ENCODE measurements around the gene EDC4.

DNA sequence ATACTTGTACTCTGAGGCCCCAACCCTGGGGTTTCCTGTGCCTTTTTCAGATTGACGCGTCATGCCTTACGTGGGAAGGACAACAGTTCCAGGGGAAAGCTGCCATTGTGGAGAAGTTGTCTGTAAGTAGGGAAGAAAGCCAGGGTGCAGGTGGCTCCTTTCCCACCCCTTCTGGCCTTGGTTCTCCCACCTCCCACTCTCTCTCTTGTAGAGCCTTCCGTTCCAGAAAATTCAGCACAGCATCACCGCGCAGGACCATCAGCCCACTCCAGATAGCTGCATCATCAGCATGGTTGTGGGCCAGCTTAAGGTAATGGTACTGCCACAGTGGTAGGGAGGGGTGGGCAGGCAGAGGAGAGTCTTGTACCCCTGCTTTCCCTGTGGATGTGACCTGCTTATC is 4.6 kb upstream of the EDC4 start:
- TF ChIP-seq, protein P1, sequence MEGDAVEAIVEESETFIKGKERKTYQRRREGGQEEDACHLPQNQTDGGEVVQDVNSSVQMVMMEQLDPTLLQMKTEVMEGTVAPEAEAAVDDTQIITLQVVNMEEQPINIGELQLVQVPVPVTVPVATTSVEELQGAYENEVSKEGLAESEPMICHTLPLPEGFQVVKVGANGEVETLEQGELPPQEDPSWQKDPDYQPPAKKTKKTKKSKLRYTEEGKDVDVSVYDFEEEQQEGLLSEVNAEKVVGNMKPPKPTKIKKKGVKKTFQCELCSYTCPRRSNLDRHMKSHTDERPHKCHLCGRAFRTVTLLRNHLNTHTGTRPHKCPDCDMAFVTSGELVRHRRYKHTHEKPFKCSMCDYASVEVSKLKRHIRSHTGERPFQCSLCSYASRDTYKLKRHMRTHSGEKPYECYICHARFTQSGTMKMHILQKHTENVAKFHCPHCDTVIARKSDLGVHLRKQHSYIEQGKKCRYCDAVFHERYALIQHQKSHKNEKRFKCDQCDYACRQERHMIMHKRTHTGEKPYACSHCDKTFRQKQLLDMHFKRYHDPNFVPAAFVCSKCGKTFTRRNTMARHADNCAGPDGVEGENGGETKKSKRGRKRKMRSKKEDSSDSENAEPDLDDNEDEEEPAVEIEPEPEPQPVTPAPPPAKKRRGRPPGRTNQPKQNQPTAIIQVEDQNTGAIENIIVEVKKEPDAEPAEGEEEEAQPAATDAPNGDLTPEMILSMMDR (IDR thresholded peaks at IDR 0.05; ENCODE audit: insufficient read depth, low read length): no peak
- no peak for TF ChIP-seq POLR2AphosphoS5 (IDR thresholded peaks at IDR 0.05; ENCODE audit: low read depth)
- TF ChIP-seq, protein P2, sequence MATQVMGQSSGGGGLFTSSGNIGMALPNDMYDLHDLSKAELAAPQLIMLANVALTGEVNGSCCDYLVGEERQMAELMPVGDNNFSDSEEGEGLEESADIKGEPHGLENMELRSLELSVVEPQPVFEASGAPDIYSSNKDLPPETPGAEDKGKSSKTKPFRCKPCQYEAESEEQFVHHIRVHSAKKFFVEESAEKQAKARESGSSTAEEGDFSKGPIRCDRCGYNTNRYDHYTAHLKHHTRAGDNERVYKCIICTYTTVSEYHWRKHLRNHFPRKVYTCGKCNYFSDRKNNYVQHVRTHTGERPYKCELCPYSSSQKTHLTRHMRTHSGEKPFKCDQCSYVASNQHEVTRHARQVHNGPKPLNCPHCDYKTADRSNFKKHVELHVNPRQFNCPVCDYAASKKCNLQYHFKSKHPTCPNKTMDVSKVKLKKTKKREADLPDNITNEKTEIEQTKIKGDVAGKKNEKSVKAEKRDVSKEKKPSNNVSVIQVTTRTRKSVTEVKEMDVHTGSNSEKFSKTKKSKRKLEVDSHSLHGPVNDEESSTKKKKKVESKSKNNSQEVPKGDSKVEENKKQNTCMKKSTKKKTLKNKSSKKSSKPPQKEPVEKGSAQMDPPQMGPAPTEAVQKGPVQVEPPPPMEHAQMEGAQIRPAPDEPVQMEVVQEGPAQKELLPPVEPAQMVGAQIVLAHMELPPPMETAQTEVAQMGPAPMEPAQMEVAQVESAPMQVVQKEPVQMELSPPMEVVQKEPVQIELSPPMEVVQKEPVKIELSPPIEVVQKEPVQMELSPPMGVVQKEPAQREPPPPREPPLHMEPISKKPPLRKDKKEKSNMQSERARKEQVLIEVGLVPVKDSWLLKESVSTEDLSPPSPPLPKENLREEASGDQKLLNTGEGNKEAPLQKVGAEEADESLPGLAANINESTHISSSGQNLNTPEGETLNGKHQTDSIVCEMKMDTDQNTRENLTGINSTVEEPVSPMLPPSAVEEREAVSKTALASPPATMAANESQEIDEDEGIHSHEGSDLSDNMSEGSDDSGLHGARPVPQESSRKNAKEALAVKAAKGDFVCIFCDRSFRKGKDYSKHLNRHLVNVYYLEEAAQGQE (IDR thresholded peaks at IDR 0.05; ENCODE audit: insufficient replicate concordance, low read depth): no peak
